Vagina (tissue), 2 donors: ENCODE measurements around the gene ANTXR1. TPM values are rescaled to one million over a fixed set of nuclear protein-coding genes. Genes with fewer than 3 reads are reported as not detected.
A peak's percentile ranks its signal among the peaks of the same experiment; 100 is the strongest.

Experiments
- DNase-seq, 2 donors: peaks; one replicate each; pipeline ENCODE4 v3.0.0-alpha.2; 2017; ENCODE audit errors: extremely low spot score in 2 of 2
- H3K27ac ChIP-seq: fragments of 200-600 bp; sonication (generic); one replicate; pipeline ENCODE4 v1.5.1; 2019
- H3K27me3 ChIP-seq: fragments of 200-600 bp; sonication (generic); one replicate; pipeline ENCODE4 v1.5.1; 2019
- H3K36me3 ChIP-seq, 2 donors: fragments of 200-600 bp; sonication (generic); one replicate each; pipeline ENCODE4 v1.5.1; 2017 to 2019
- H3K4me1 ChIP-seq: fragments of 200-600 bp; sonication (generic); one replicate; pipeline ENCODE4 v1.5.1; 2019
- H3K4me3 ChIP-seq, 2 donors: fragments of 200-600 bp; sonication (generic); 1 replicate in 1 of 2; 2 replicates in 1 of 2; pipeline ENCODE4 v1.5.1; 2016 to 2019
- H3K9me3 ChIP-seq: fragments of 200-600 bp; sonication (generic); one replicate; pipeline ENCODE4 v1.5.1; 2019
- CTCF ChIP-seq, 3 experiments: fragments of 450-650 bp in 2 of 3; fragments of 200-600 bp in 1 of 3; sonication (generic) in 1 of 3; IDR thresholded peaks; one replicate each; pipeline ENCODE4 v1.5.1; 2017 to 2019; ENCODE audit warnings: antibody characterized with exemption in 3 of 3, mild to moderate bottlenecking in 2 of 3, moderate library complexity in 2 of 3
- POLR2A ChIP-seq, 2 donors: fragments of 450-650 bp; IDR thresholded peaks; one replicate each; pipeline ENCODE4 v1.6.1; 2017; ENCODE audit warnings: antibody characterized with exemption in 2 of 2, mild to moderate bottlenecking in 2 of 2, moderate library complexity in 2 of 2
- POLR2AphosphoS5 ChIP-seq, 2 donors: sonication (generic); formaldehyde crosslinking; IDR thresholded peaks; one replicate each; pipeline ENCODE4 v1.9.0; 2017; ENCODE audit warnings: antibody characterized with exemption in 2 of 2, mild to moderate bottlenecking in 2 of 2, low read depth in 1 of 2; ENCODE audit not compliant: insufficient read depth in 1 of 2
- intact Hi-C: fragments of 100-400 bp; cut with DNase I; formaldehyde crosslinking; loops from one replicate; pipeline ENCODE4 v1.15.1; 2023
- total RNA-seq: library from RNA; depleted of rRNA; stranded (reverse); fragments of >200 nt; gene quantifications from one replicate; pipeline ENCODE4 v1.2.3, GENCODE V29; 2016

The ANTXR1 gene
- total RNA-seq, 1 donor from 2014 or later: 102 TPM

- Histone ChIP-seq H3K36me3 (no peaks in the 10 kb centered on the region), H3K27me3 (no peaks in the 10 kb centered on the region), H3K9me3 (no peaks in the 10 kb centered on the region), H3K27ac (no peak overlapping the region), H3K4me1 (peaks cover 27% of the 10 kb centered on the region), H3K4me3 (no peak overlapping the region)
- TF ChIP-seq POLR2A (IDR thresholded peaks at IDR 0.05) (no peak), CTCF (IDR thresholded peaks at IDR 0.05) (no peak), POLR2AphosphoS5 (IDR thresholded peaks at IDR 0.05; ENCODE audit: insufficient read depth in 1 of 2, low read depth in 1 of 2) (no peak)
- peak in 1 of 2 donors; percentile 44 for DNase-seq
- intact Hi-C loops: no loop called here
These were observed 198.7 kb downstream of the ANTXR1 start for GRCh38 chr2:69211686-69212085.

- intact Hi-C loops: no loop called here
These were observed 199.5 kb downstream of the ANTXR1 start for GRCh38 chr2:69212238-69213028.

GRCh38 chr2:69213201-69213600 is 200.2 kb downstream of the ANTXR1 start:
- TF ChIP-seq CTCF (IDR thresholded peaks at IDR 0.05) (no peak), POLR2A (IDR thresholded peaks at IDR 0.05) (no peak), POLR2AphosphoS5 (IDR thresholded peaks at IDR 0.05; ENCODE audit: insufficient read depth in 1 of 2, low read depth in 1 of 2) (no peak)
- intact Hi-C loops: no loop called here

More at GRCh38 chr2:69212238-69213028, 199.5 kb downstream of the ANTXR1 start:
- Histone ChIP-seq H3K27me3 (no peaks in the 10 kb centered on the region), H3K4me3 (no peak overlapping the region), H3K36me3 (no peaks in the 10 kb centered on the region), H3K4me1 (peaks cover 27% of the 10 kb centered on the region), H3K9me3 (no peaks in the 10 kb centered on the region), H3K27ac (no peak overlapping the region)
- TF ChIP-seq POLR2A (IDR thresholded peaks at IDR 0.05) (no peak), CTCF (IDR thresholded peaks at IDR 0.05) (no peak), POLR2AphosphoS5 (IDR thresholded peaks at IDR 0.05; ENCODE audit: insufficient read depth in 1 of 2, low read depth in 1 of 2) (no peak)
- peak in 1 of 2 donors; percentile 52 for DNase-seq

GRCh38 chr2:69213782-69214181 is 200.8 kb downstream of the ANTXR1 start:
- DNase-seq: no peak
- no peak overlapping the region for H3K4me3 ChIP-seq
- intact Hi-C loops: no loop called here
- peak overlapping the region; percentile 59 for H3K27ac ChIP-seq
- no peaks in the 10 kb centered on the region for H3K36me3 ChIP-seq
- H3K4me1 ChIP-seq: peaks cover 27% of the 10 kb centered on the region
- H3K27me3 ChIP-seq: no peaks in the 10 kb centered on the region
- H3K9me3 ChIP-seq: no peaks in the 10 kb centered on the region
- no peak for TF ChIP-seq POLR2A (IDR thresholded peaks at IDR 0.05)
- no peak for TF ChIP-seq POLR2AphosphoS5 (IDR thresholded peaks at IDR 0.05; ENCODE audit: insufficient read depth in 1 of 2, low read depth in 1 of 2)
- no peak for TF ChIP-seq CTCF (IDR thresholded peaks at IDR 0.05)

More at GRCh38 chr2:69213201-69213600, 200.2 kb downstream of the ANTXR1 start:
- peaks cover 27% of the 10 kb centered on the region for H3K4me1 ChIP-seq
- DNase-seq: no peak
- no peaks in the 10 kb centered on the region for H3K27me3 ChIP-seq
- H3K27ac ChIP-seq: peak overlapping the region; percentile 59
- no peak overlapping the region for H3K4me3 ChIP-seq
- no peaks in the 10 kb centered on the region for H3K36me3 ChIP-seq
- H3K9me3 ChIP-seq: no peaks in the 10 kb centered on the region

- intact Hi-C loops: no loop called here
- H3K27me3 ChIP-seq: no peaks in the 10 kb centered on the region
- peaks cover 27% of the 10 kb centered on the region for H3K4me1 ChIP-seq
- H3K36me3 ChIP-seq: no peaks in the 10 kb centered on the region
- H3K27ac ChIP-seq: peak overlapping the region; percentile 59
- no peak for DNase-seq
- no peak overlapping the region for H3K4me3 ChIP-seq
- TF ChIP-seq POLR2A (IDR thresholded peaks at IDR 0.05) (no peak), POLR2AphosphoS5 (IDR thresholded peaks at IDR 0.05; ENCODE audit: insufficient read depth in 1 of 2, low read depth in 1 of 2) (no peak), CTCF (IDR thresholded peaks at IDR 0.05) (no peak)
- H3K9me3 ChIP-seq: no peaks in the 10 kb centered on the region
These were observed 201.9 kb downstream of the ANTXR1 start for GRCh38 chr2:69214898-69215297.
